OCI-LY3 (cell line): Measurements from ENCODE around the gene MAP3K19.

Source experiments
- H2AFZ ChIP-seq: fragments of 200-600, 300-600 bp; shearing (Covaris generic); 2 replicates; pipeline ENCODE4 v1.6.0; 2014; ENCODE audit warnings: antibody characterized with exemption, low read depth, low read length
- H3K27ac ChIP-seq: fragments of 200-600, 300-600 bp; sonication (generic); 2 replicates; pipeline ENCODE4 v1.5.1; 2014; ENCODE audit warnings: mild to moderate bottlenecking, low read length, moderate library complexity, mixed read lengths
- H3K27me3 ChIP-seq: fragments of 200-600, 300-600 bp; sonication (generic); 2 replicates; pipeline ENCODE4 v1.6.1; 2014; ENCODE audit warnings: low read depth, low read length, mixed read lengths
- H3K36me3 ChIP-seq: fragments of 200-600, 300-600 bp; sonication (generic); replicated peaks from 2 replicates; pipeline ENCODE3; 2014; ENCODE audit warnings: low read depth, low read length, mixed read lengths
- H3K4me1 ChIP-seq: fragments of 300-600, 200-600 bp; sonication (generic); 2 replicates; pipeline ENCODE4 v1.6.1; 2014; ENCODE audit warnings: low read length, mixed read lengths
- H3K4me2 ChIP-seq: fragments of 200-600, 300-600 bp; sonication (generic); 2 replicates; pipeline ENCODE4 v1.6.1; 2014; ENCODE audit warnings: low read length, mixed read lengths
- H3K4me3 ChIP-seq: fragments of 300-600, 200-600 bp; sonication (generic); 2 replicates; pipeline ENCODE4 v1.5.1; 2014; ENCODE audit warnings: antibody characterized with exemption, mild to moderate bottlenecking, low read length, moderate library complexity
- H3K79me2 ChIP-seq: fragments of 300-600, 200-600 bp; shearing (Covaris generic); 2 replicates; pipeline ENCODE4 v1.6.1; 2014; ENCODE audit warnings: mild to moderate bottlenecking, low read length, mixed read lengths
- H3K9ac ChIP-seq: fragments of 300-600, 200-600 bp; shearing (Covaris generic); 2 replicates; pipeline ENCODE4 v1.6.0; 2014; ENCODE audit warnings: mild to moderate bottlenecking, low read length, moderate library complexity
- H3K9me3 ChIP-seq: fragments of 200-600, 300-600 bp; shearing (Covaris generic); 2 replicates; pipeline ENCODE4 v1.6.1; 2014; ENCODE audit warnings: low read length, mixed read lengths; ENCODE audit not compliant: insufficient read depth
- H4K20me1 ChIP-seq: fragments of 200-600, 300-600 bp; sonication (generic); 2 replicates; pipeline ENCODE4 v1.6.1; 2016; ENCODE audit warnings: low read length, mixed read lengths; ENCODE audit not compliant: insufficient read depth
- EZH2phosphoT487 ChIP-seq: fragments of 200-600 bp; shearing (Covaris generic); IDR thresholded peaks from 2 replicates; pipeline ENCODE4 v1.6.1; 2018; ENCODE audit warnings: antibody characterized with exemption, mixed run types, low read depth
- TF ChIP-seq, protein P1 (sequence below): fragments of 200-600, 300-600 bp; sonication (generic); IDR thresholded peaks from 2 replicates; pipeline ENCODE4 v1.5.1; 2014; ENCODE audit warnings: antibody characterized with exemption, low read length, low read depth

MAP3K19 gene

DNA sequence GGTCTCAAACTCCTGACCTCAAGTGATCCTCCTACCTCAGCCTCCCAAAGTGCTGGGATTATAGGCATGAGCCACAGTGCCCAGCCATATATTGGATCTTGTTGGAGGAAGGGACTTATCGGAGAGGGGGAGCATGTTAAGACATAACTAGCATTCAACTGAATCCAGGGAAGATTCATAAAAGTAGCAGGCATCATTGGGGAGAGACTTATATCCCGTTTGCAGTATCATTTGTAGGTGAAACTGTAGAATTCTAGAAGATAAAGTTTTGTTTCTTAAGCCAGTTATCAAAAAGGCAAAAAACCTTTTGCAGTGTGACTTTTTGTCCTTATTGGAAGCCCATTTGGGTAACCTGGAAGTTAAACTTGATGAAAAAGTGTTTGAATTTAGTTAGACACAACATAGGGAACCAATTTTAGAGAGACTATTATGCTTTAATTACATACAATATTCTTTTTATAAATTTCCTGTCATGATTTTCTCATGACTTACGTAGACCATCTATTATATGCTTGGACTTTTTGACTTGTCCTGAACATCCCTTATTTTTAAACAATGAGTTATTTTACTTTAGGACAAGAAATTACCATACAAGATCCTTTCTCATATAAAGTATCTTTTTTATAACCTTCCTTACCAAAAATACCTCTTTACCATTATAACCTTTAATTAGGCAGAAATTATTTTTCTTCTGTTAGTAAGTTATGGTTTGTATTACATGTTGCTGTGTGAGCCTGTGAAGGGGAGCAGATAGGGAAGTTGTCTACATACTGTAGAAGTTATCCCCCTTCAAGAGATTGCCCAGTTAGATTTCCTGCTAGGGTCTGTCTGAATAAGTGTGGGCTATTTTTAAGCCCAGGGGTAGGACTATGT, 25.1 kb upstream of the MAP3K19 start:
- H3K79me2 ChIP-seq, result peaks cover 10% of the 10 kb centered on the region
- no peak overlapping the region for H3K4me3 ChIP-seq
- H3K9me3 ChIP-seq, result peaks cover 35% of the 10 kb centered on the region
- H3K36me3 ChIP-seq, result peaks cover 83% of the 10 kb centered on the region
- H3K27ac ChIP-seq, result no peak overlapping the region
- no peak overlapping the region for H2AFZ ChIP-seq
- H4K20me1 ChIP-seq, result no peaks in the 10 kb centered on the region
- H3K27me3 ChIP-seq, result no peaks in the 10 kb centered on the region
- no peak for TF ChIP-seq EZH2phosphoT487
- TF ChIP-seq, protein P1, sequence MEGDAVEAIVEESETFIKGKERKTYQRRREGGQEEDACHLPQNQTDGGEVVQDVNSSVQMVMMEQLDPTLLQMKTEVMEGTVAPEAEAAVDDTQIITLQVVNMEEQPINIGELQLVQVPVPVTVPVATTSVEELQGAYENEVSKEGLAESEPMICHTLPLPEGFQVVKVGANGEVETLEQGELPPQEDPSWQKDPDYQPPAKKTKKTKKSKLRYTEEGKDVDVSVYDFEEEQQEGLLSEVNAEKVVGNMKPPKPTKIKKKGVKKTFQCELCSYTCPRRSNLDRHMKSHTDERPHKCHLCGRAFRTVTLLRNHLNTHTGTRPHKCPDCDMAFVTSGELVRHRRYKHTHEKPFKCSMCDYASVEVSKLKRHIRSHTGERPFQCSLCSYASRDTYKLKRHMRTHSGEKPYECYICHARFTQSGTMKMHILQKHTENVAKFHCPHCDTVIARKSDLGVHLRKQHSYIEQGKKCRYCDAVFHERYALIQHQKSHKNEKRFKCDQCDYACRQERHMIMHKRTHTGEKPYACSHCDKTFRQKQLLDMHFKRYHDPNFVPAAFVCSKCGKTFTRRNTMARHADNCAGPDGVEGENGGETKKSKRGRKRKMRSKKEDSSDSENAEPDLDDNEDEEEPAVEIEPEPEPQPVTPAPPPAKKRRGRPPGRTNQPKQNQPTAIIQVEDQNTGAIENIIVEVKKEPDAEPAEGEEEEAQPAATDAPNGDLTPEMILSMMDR, result no peak
- H3K9ac ChIP-seq, result no peak overlapping the region
- H3K4me1 ChIP-seq, result no peaks in the 10 kb centered on the region
- no peak overlapping the region for H3K4me2 ChIP-seq

- Histone ChIP-seq H3K27ac (no peak overlapping the region), H3K36me3 (peaks cover 79% of the 10 kb centered on the region), H3K4me3 (no peak overlapping the region), H3K9ac (no peak overlapping the region), H3K79me2 (peaks cover 36% of the 10 kb centered on the region), H3K4me1 (no peaks in the 10 kb centered on the region), H3K9me3 (peaks cover 23% of the 10 kb centered on the region), H3K27me3 (no peaks in the 10 kb centered on the region), H3K4me2 (no peak overlapping the region), H2AFZ (no peak overlapping the region), H4K20me1 (no peaks in the 10 kb centered on the region)
- TF ChIP-seq, protein P1, result no peak
Observed at GRCh38 chr2:135066710-135067109, 19.5 kb upstream of the MAP3K19 start.

DNA sequence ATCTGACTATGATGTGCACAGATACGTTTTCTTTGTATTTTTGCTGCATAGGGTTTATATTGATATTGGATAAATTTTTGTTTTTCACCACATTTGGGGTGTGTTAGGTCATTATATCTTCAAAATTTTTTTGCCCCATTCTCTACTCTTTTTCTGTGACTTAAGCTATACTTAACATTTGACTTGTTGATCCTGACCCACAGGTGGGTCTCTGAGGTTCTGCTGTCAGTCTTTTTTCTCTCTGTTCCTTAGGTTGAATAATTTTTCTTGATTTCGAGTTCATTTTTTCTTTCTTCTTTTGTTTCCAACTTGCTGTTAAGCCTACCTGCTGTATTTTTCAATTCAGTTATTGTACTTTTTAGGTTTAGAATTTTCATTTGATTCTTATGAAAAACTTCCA, 16.9 kb upstream of the MAP3K19 start:
- no peaks in the 10 kb centered on the region for H3K4me1 ChIP-seq
- no peaks in the 10 kb centered on the region for H4K20me1 ChIP-seq
- peaks cover 34% of the 10 kb centered on the region for H3K79me2 ChIP-seq
- peaks cover 4% of the 10 kb centered on the region; the same call in 1 of the 2 replicates for H3K9me3 ChIP-seq
- TF ChIP-seq, protein P1, result no peak
- no peak for TF ChIP-seq EZH2phosphoT487
- H3K4me2 ChIP-seq, result no peak overlapping the region
- H3K9ac ChIP-seq, result no peak overlapping the region
- H3K27me3 ChIP-seq, result no peaks in the 10 kb centered on the region
- no peak overlapping the region for H2AFZ ChIP-seq
- peaks cover 70% of the 10 kb centered on the region for H3K36me3 ChIP-seq
- no peak overlapping the region for H3K27ac ChIP-seq
- no peak overlapping the region for H3K4me3 ChIP-seq

GRCh38 chr2:135063210-135063609, 16.0 kb upstream of the MAP3K19 start:
- Histone ChIP-seq H4K20me1 (no peaks in the 10 kb centered on the region), H2AFZ (no peak overlapping the region), H3K4me2 (no peak overlapping the region), H3K9me3 (0 out of 2 replicates have a peak, but pooled peaks cover 3% of the 10 kb centered on the region), H3K9ac (no peak overlapping the region), H3K36me3 (peaks cover 70% of the 10 kb centered on the region), H3K4me3 (no peak overlapping the region), H3K4me1 (no peaks in the 10 kb centered on the region), H3K27ac (no peak overlapping the region), H3K27me3 (no peaks in the 10 kb centered on the region), H3K79me2 (peaks cover 34% of the 10 kb centered on the region)
- TF ChIP-seq, protein P1, result no peak
